ENCODE measurements around the gene PRKAB2.

PRKAB2 gene

GRCh38 chr1:147214842-147215539, 42.7 kb upstream of the PRKAB2 start:
- no peak overlapping the region for H3K4me3 ChIP-seq (ENCODE audit: low read depth in 1 of 2, low read length in 1 of 2)
- H3K9me3 ChIP-seq, result no peaks in the 10 kb centered on the region
- no peak overlapping the region for H3K27ac ChIP-seq
- no peaks in the 10 kb centered on the region for H3K36me3 ChIP-seq
- peaks cover 5 to 12% of the 10 kb centered on the region in 2 experiments for H3K4me1 ChIP-seq (ENCODE audit: control insufficient read depth in 1 of 2, insufficient read depth in 1 of 2, low read depth in 1 of 2, low read length in 1 of 2)
- TF ChIP-seq CTCF (IDR thresholded peaks at IDR 0.05), result no peak
- no peaks in the 10 kb centered on the region for H3K27me3 ChIP-seq

- no peak overlapping the region for H3K27ac ChIP-seq
- H3K4me3 ChIP-seq (ENCODE audit: low read depth in 1 of 2, low read length in 1 of 2), result no peak overlapping the region
- TF ChIP-seq CTCF (IDR thresholded peaks at IDR 0.05), result no peak
- no peaks in the 10 kb centered on the region for H3K9me3 ChIP-seq
- H3K4me1 ChIP-seq (ENCODE audit: control insufficient read depth in 1 of 2, insufficient read depth in 1 of 2, low read depth in 1 of 2, low read length in 1 of 2), result peaks cover 5 to 11% of the 10 kb centered on the region in 2 experiments
- no peaks in the 10 kb centered on the region for H3K36me3 ChIP-seq
- no peaks in the 10 kb centered on the region for H3K27me3 ChIP-seq
Measured at GRCh38 chr1:147214325-147214724, 42.1 kb upstream of the PRKAB2 start.

GRCh38 chr1:147213271-147213670, 41.0 kb upstream of the PRKAB2 start:
- no peaks in the 10 kb centered on the region for H3K9me3 ChIP-seq
- no peak overlapping the region for H3K4me3 ChIP-seq (ENCODE audit: low read depth in 1 of 2, low read length in 1 of 2)
- H3K36me3 ChIP-seq, result no peaks in the 10 kb centered on the region
- no peak overlapping the region for H3K27ac ChIP-seq
- no peak for TF ChIP-seq CTCF (IDR thresholded peaks at IDR 0.05)
- H3K27me3 ChIP-seq, result no peaks in the 10 kb centered on the region
- H3K4me1 ChIP-seq (ENCODE audit: control insufficient read depth in 1 of 2, insufficient read depth in 1 of 2, low read depth in 1 of 2, low read length in 1 of 2), result peaks cover 0 to 2% of the 10 kb centered on the region in 2 experiments

- H3K9me3 ChIP-seq, result no peaks in the 10 kb centered on the region
- no peaks in the 10 kb centered on the region for H3K4me1 ChIP-seq (ENCODE audit: control insufficient read depth in 1 of 2, insufficient read depth in 1 of 2, low read depth in 1 of 2, low read length in 1 of 2)
- no peak overlapping the region for H3K27ac ChIP-seq
- no peaks in the 10 kb centered on the region for H3K27me3 ChIP-seq
- H3K4me3 ChIP-seq (ENCODE audit: low read depth in 1 of 2, low read length in 1 of 2), result no peak overlapping the region
- no peaks in the 10 kb centered on the region for H3K36me3 ChIP-seq
- no peak for TF ChIP-seq CTCF (IDR thresholded peaks at IDR 0.05)
Measured at GRCh38 chr1:147211577-147211976, 39.3 kb upstream of the PRKAB2 start.

GRCh38 chr1:147210987-147211386, 38.7 kb upstream of the PRKAB2 start:
- H3K4me1 ChIP-seq (ENCODE audit: control insufficient read depth in 1 of 2, insufficient read depth in 1 of 2, low read depth in 1 of 2, low read length in 1 of 2), result no peaks in the 10 kb centered on the region
- no peaks in the 10 kb centered on the region for H3K9me3 ChIP-seq
- no peak overlapping the region for H3K4me3 ChIP-seq (ENCODE audit: low read depth in 1 of 2, low read length in 1 of 2)
- no peak overlapping the region for H3K27ac ChIP-seq
- no peaks in the 10 kb centered on the region for H3K36me3 ChIP-seq
- H3K27me3 ChIP-seq, result no peaks in the 10 kb centered on the region
- TF ChIP-seq CTCF (IDR thresholded peaks at IDR 0.05), result no peak

Data from neutrophil (primary cell).